KOPT-K1 (cell line): ENCODE measurements around the gene COL5A3.

Experiments
- H3K27ac ChIP-seq: fragments of 200-600 bp; sonication (generic); 2 replicates; pipeline ENCODE4 v1.5.1; 2016; ENCODE audit warnings: antibody characterized with exemption, mild to moderate bottlenecking, low read depth, low read length; ENCODE audit not compliant: poor library complexity, severe bottlenecking
- H3K36me3 ChIP-seq: fragments of 200-600 bp; sonication (generic); 2 replicates; pipeline ENCODE4 v1.5.1; 2017; ENCODE audit warnings: antibody characterized with exemption, mild to moderate bottlenecking, low read length, moderate library complexity; ENCODE audit not compliant: insufficient read depth
- H3K9me3 ChIP-seq: fragments of 200-600 bp; sonication (generic); 2 replicates; pipeline ENCODE4 v1.5.1; 2017; ENCODE audit warnings: antibody characterized with exemption, low read length, mild to moderate bottlenecking; ENCODE audit not compliant: insufficient read depth, poor library complexity, severe bottlenecking

Gene COL5A3

DNA sequence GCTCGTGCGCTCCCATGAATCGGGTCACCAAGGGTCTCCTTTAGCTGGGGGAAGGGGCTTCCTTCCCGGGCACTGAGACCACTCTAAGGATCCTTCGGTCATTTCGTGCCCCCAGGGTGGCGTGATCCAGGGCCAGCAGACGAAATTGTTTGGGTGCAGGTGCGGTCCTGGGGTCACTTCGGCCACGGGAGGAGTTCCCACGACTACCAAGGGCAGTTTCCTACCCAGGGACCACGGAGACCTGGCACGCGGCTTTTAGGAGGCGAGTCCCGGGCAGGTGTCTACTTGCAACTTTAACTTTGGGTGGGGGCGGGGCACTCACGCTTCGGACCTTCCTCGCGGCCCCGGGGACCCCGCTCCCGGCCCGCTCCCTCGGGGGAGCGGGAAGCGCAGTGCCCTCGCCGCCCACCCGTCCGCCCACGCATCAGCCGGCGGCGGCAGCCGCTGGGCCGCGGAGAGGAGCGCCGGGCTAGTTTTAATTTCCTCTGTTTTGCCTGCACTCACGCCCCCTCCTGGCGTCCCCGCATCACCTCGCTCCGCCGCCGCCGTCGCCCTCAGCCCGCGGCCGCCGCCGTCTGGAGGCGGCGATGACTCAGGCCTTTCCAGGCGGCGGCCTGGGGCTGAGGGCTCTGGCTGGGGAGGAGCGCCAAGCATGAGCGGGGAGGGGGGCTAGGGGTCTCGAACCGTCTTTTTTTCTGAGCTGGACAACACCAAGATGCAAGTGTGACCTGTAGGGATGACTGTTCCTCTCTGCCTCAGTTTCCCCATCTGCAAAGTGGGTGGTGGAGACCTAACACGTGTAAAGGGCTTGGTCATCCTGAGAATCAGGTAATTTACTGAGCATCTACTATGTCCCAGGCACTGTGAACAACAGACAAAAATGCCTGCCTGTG, 95.7 kb downstream of the COL5A3 start:
- Histone ChIP-seq H3K27ac (no peak overlapping the region), H3K9me3 (no peaks in the 10 kb centered on the region), H3K36me3 (no peaks in the 10 kb centered on the region)

- H3K9me3 ChIP-seq: no peaks in the 10 kb centered on the region
- H3K36me3 ChIP-seq: no peaks in the 10 kb centered on the region
- no peak overlapping the region for H3K27ac ChIP-seq
These were observed 96.3 kb downstream of the COL5A3 start for GRCh38 chr19:9914001-9914314.

GRCh38 chr19:9913237-9914000, 96.9 kb downstream of the COL5A3 start:
- no peaks in the 10 kb centered on the region for H3K9me3 ChIP-seq
- no peak overlapping the region for H3K27ac ChIP-seq
- H3K36me3 ChIP-seq: no peaks in the 10 kb centered on the region

- Histone ChIP-seq H3K27ac (no peak overlapping the region), H3K36me3 (no peaks in the 10 kb centered on the region), H3K9me3 (no peaks in the 10 kb centered on the region)
These were observed 97.6 kb downstream of the COL5A3 start for GRCh38 chr19:9912551-9913236.

DNA sequence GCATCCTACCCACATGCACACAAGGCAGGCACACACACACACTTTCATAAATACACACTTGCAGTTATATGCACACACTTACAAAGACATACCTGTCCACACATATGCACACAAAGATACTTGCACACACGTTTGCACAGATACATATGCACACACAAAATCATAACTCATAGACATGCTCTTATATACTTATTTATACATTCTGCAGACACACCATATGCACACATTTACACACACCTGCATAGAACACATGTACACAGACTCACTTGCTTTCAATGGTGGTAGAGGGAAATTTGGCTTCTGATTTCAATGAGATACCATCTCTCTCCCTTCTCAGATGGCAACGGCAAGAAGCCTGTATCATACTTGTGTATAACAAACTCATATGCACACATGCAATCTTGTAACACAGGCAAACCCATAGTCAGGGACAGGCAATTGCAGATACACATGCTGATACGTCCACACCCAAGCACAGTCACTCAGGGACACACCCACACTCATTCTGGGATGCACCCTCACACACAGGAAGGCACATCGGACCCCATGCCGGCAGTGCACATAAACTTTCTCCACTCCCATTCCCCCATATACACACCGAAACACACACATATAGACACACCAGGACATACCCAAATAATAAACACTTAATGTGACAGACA, 98.6 kb downstream of the COL5A3 start:
- no peaks in the 10 kb centered on the region for H3K9me3 ChIP-seq
- no peaks in the 10 kb centered on the region for H3K36me3 ChIP-seq
- no peak overlapping the region for H3K27ac ChIP-seq

GRCh38 chr19:9910625-9911024, 99.7 kb downstream of the COL5A3 start:
- Histone ChIP-seq H3K9me3 (no peaks in the 10 kb centered on the region), H3K36me3 (no peaks in the 10 kb centered on the region), H3K27ac (no peak overlapping the region)
